WTC11 (cell line): Measurements from ENCODE around the gene ENTREP3. TPM values are rescaled to one million over a fixed set of nuclear protein-coding genes. Genes with fewer than 3 reads are reported as not detected.

Experiments
- ETV6 ChIP-seq: sonication (generic); formaldehyde crosslinking; IDR thresholded peaks from 2 replicates; pipeline ENCODE4 v1.8.1; 2022; ENCODE audit warnings: mild to moderate bottlenecking, missing genetic modification reagents
- FOXJ3 ChIP-seq: sonication (generic); formaldehyde crosslinking; IDR thresholded peaks from 2 replicates; pipeline ENCODE4 v1.9.0; 2021; ENCODE audit warnings: missing genetic modification reagents, mild to moderate bottlenecking, borderline replicate concordance
- FOXP1 ChIP-seq: sonication (generic); formaldehyde crosslinking; IDR thresholded peaks from 2 replicates; pipeline ENCODE4 v1.8.0; 2022; ENCODE audit warnings: missing genetic modification reagents, mild to moderate bottlenecking, moderate library complexity, borderline replicate concordance
- GTF2I ChIP-seq: fragments of 250-450 bp; sonication (Bioruptor Pico); conservative IDR thresholded peaks from 2 replicates; pipeline ENCODE4 v1.4.0; 2021; ENCODE audit warnings: mild to moderate bottlenecking
- IRF2 ChIP-seq: sonication (generic); formaldehyde crosslinking; IDR thresholded peaks from 2 replicates; pipeline ENCODE4 v1.8.0; 2022; ENCODE audit warnings: low read depth, missing genetic modification reagents, borderline replicate concordance
- KAT7 ChIP-seq: sonication (generic); formaldehyde crosslinking; IDR thresholded peaks from 2 replicates; pipeline ENCODE4 v1.8.1; 2023; ENCODE audit warnings: missing genetic modification reagents, mild to moderate bottlenecking, borderline replicate concordance
- RORB ChIP-seq: fragments of 250-450 bp; sonication (Bioruptor Pico); IDR thresholded peaks from 2 replicates; pipeline ENCODE4 v1.9.0; 2021; ENCODE audit warnings: mild to moderate bottlenecking
- SP1 ChIP-seq: sonication (generic); formaldehyde crosslinking; conservative IDR thresholded peaks from 2 replicates; pipeline ENCODE4 v1.8.1; 2022; ENCODE audit warnings: missing genetic modification reagents
- TP53 ChIP-seq: sonication (generic); formaldehyde crosslinking; IDR thresholded peaks from 2 replicates; pipeline ENCODE4 v1.8.1; 2023; ENCODE audit warnings: mild to moderate bottlenecking, missing genetic modification reagents
- ZNF121 ChIP-seq: sonication (generic); formaldehyde crosslinking; IDR thresholded peaks from 2 replicates; pipeline ENCODE4 v1.8.0; 2023; ENCODE audit warnings: missing genetic modification reagents
- ZNF138 ChIP-seq: sonication (generic); formaldehyde crosslinking; conservative IDR thresholded peaks from 2 replicates; pipeline ENCODE4 v1.8.1; 2022; ENCODE audit warnings: mild to moderate bottlenecking, moderate library complexity, missing genetic modification reagents
- ZNF219 ChIP-seq: sonication (generic); formaldehyde crosslinking; IDR thresholded peaks from 2 replicates; pipeline ENCODE4 v1.8.0; 2023; ENCODE audit warnings: missing genetic modification reagents, mild to moderate bottlenecking, borderline replicate concordance
- total RNA-seq: library from RNA; stranded (reverse); gene quantifications from 3 replicates; pipeline ENCODE4 v1.2.3, GENCODE V29; 2021
- TF ChIP-seq, protein P1 (sequence below): fragments of 250-450 bp; sonication (Bioruptor Pico); IDR thresholded peaks from 2 replicates; pipeline ENCODE4 v1.9.0; 2021; ENCODE audit warnings: mild to moderate bottlenecking, borderline replicate concordance
- TF ChIP-seq, protein P2 (sequence below): sonication (generic); formaldehyde crosslinking; IDR thresholded peaks from 2 replicates; pipeline ENCODE4 v1.8.1; 2023; ENCODE audit warnings: mild to moderate bottlenecking, missing genetic modification reagents, moderate library complexity
- TF ChIP-seq, protein P3 (sequence below): sonication (generic); formaldehyde crosslinking; IDR thresholded peaks from 2 replicates; pipeline ENCODE4 v1.8.0; 2022; ENCODE audit warnings: mild to moderate bottlenecking, missing genetic modification reagents
- TF ChIP-seq, protein P4 (sequence below): sonication (generic); formaldehyde crosslinking; IDR thresholded peaks from 2 replicates; pipeline ENCODE4 v1.8.1; 2023; ENCODE audit warnings: mild to moderate bottlenecking, missing genetic modification reagents
- TF ChIP-seq, protein P5 (sequence below): sonication (generic); formaldehyde crosslinking; IDR thresholded peaks from 2 replicates; pipeline ENCODE4 v1.8.1; 2023; ENCODE audit warnings: mild to moderate bottlenecking, missing genetic modification reagents, moderate library complexity
- TF ChIP-seq, protein P6 (sequence below): sonication (generic); formaldehyde crosslinking; IDR thresholded peaks from 2 replicates; pipeline ENCODE4 v1.8.1; 2023; ENCODE audit warnings: mild to moderate bottlenecking, missing genetic modification reagents
- TF ChIP-seq, protein P7 (sequence below): fragments of 250-450 bp; sonication (Bioruptor Pico); IDR thresholded peaks from 2 replicates; pipeline ENCODE4 v1.8.0; 2021; ENCODE audit warnings: mild to moderate bottlenecking
- TF ChIP-seq, protein P8 (sequence below): sonication (generic); formaldehyde crosslinking; IDR thresholded peaks from 2 replicates; pipeline ENCODE4 v1.8.0; 2022; ENCODE audit warnings: missing genetic modification reagents
- TF ChIP-seq, protein P9 (sequence below): sonication (generic); formaldehyde crosslinking; IDR thresholded peaks from 2 replicates; pipeline ENCODE4 v1.8.1; 2023; ENCODE audit warnings: mild to moderate bottlenecking, moderate library complexity, missing genetic modification reagents

The ENTREP3 gene
- total RNA-seq, 1 experiment from 2014 or later: 67.8 TPM

DNA sequence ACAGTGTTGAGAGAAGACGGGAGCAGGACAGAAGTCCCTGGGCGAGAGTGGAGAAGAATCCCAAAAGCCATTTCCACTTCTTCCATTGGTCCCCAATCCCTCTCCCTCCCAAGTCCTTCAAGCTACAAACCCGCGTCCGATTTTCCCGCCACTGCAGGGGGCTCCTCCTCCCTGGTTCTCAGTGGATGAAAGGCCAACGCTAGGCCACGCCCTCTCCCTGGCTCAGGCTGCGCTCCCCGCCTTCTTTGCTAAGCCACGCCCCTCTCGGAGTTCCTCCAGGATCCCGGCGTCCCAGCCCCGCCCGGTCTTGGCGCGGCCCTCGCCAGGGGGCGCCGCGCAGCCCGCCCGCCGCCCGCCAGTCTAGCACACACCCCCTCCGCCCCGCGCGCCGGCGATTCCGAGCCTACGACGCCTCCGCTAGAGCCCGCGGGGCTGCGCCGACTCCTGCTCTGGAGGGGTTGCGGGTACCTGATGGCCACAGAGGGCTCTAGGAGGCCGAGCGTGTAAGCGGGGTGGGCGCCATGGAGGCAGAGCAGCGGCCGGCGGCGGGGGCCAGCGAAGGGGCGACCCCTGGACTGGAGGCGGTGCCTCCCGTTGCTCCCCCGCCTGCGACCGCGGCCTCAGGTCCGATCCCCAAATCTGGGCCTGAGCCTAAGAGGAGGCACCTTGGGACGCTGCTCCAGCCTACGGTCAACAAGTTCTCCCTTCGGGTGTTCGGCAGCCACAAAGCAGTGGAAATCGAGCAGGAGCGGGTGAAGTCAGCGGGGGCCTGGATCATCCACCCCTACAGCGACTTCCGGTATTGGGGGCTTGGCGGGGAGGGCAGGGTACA lies 22.0 kb upstream of the ENTREP3 start, which contains the start of gene HCN3 (continued):
- TF ChIP-seq, protein P1, sequence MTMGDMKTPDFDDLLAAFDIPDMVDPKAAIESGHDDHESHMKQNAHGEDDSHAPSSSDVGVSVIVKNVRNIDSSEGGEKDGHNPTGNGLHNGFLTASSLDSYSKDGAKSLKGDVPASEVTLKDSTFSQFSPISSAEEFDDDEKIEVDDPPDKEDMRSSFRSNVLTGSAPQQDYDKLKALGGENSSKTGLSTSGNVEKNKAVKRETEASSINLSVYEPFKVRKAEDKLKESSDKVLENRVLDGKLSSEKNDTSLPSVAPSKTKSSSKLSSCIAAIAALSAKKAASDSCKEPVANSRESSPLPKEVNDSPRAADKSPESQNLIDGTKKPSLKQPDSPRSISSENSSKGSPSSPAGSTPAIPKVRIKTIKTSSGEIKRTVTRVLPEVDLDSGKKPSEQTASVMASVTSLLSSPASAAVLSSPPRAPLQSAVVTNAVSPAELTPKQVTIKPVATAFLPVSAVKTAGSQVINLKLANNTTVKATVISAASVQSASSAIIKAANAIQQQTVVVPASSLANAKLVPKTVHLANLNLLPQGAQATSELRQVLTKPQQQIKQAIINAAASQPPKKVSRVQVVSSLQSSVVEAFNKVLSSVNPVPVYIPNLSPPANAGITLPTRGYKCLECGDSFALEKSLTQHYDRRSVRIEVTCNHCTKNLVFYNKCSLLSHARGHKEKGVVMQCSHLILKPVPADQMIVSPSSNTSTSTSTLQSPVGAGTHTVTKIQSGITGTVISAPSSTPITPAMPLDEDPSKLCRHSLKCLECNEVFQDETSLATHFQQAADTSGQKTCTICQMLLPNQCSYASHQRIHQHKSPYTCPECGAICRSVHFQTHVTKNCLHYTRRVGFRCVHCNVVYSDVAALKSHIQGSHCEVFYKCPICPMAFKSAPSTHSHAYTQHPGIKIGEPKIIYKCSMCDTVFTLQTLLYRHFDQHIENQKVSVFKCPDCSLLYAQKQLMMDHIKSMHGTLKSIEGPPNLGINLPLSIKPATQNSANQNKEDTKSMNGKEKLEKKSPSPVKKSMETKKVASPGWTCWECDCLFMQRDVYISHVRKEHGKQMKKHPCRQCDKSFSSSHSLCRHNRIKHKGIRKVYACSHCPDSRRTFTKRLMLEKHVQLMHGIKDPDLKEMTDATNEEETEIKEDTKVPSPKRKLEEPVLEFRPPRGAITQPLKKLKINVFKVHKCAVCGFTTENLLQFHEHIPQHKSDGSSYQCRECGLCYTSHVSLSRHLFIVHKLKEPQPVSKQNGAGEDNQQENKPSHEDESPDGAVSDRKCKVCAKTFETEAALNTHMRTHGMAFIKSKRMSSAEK (CRISPR knock-in tag): no peak
- TF ChIP-seq, protein P2, sequence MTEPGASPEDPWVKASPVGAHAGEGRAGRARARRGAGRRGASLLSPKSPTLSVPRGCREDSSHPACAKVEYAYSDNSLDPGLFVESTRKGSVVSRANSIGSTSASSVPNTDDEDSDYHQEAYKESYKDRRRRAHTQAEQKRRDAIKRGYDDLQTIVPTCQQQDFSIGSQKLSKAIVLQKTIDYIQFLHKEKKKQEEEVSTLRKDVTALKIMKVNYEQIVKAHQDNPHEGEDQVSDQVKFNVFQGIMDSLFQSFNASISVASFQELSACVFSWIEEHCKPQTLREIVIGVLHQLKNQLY (CRISPR knock-in tag): no peak
- TF ChIP-seq ETV6 (CRISPR knock-in tag) (peak; percentile 54; the same call in 1 of the 2 replicates), KAT7 (CRISPR knock-in tag) (peak; percentile 32; the same call in 1 of the 2 replicates), ZNF121 (no peak), SP1 (CRISPR knock-in tag) (peak; percentile 84), FOXJ3 (no peak), TP53 (CRISPR knock-in tag) (peak; percentile 59; the same call in 1 of the 2 replicates), GTF2I (CRISPR knock-in tag) (no peak), IRF2 (CRISPR knock-in tag) (no peak), FOXP1 (CRISPR knock-in tag) (peak; percentile 22; the same call in 1 of the 2 replicates), ZNF138 (CRISPR knock-in tag) (no peak), RORB (no peak), ZNF219 (CRISPR knock-in tag) (no peak)
- TF ChIP-seq, protein P3, sequence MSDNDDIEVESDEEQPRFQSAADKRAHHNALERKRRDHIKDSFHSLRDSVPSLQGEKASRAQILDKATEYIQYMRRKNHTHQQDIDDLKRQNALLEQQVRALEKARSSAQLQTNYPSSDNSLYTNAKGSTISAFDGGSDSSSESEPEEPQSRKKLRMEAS (CRISPR knock-in tag): peak; percentile 82
- TF ChIP-seq, protein P4, sequence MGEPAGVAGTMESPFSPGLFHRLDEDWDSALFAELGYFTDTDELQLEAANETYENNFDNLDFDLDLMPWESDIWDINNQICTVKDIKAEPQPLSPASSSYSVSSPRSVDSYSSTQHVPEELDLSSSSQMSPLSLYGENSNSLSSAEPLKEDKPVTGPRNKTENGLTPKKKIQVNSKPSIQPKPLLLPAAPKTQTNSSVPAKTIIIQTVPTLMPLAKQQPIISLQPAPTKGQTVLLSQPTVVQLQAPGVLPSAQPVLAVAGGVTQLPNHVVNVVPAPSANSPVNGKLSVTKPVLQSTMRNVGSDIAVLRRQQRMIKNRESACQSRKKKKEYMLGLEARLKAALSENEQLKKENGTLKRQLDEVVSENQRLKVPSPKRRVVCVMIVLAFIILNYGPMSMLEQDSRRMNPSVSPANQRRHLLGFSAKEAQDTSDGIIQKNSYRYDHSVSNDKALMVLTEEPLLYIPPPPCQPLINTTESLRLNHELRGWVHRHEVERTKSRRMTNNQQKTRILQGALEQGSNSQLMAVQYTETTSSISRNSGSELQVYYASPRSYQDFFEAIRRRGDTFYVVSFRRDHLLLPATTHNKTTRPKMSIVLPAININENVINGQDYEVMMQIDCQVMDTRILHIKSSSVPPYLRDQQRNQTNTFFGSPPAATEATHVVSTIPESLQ: no peak
- TF ChIP-seq, protein P5, sequence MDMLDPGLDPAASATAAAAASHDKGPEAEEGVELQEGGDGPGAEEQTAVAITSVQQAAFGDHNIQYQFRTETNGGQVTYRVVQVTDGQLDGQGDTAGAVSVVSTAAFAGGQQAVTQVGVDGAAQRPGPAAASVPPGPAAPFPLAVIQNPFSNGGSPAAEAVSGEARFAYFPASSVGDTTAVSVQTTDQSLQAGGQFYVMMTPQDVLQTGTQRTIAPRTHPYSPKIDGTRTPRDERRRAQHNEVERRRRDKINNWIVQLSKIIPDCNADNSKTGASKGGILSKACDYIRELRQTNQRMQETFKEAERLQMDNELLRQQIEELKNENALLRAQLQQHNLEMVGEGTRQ (CRISPR knock-in tag): peak; percentile 14; the same call in 1 of the 2 replicates
- TF ChIP-seq, protein P6, sequence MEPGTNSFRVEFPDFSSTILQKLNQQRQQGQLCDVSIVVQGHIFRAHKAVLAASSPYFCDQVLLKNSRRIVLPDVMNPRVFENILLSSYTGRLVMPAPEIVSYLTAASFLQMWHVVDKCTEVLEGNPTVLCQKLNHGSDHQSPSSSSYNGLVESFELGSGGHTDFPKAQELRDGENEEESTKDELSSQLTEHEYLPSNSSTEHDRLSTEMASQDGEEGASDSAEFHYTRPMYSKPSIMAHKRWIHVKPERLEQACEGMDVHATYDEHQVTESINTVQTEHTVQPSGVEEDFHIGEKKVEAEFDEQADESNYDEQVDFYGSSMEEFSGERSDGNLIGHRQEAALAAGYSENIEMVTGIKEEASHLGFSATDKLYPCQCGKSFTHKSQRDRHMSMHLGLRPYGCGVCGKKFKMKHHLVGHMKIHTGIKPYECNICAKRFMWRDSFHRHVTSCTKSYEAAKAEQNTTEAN (CRISPR knock-in tag): no peak
- TF ChIP-seq, protein P7, sequence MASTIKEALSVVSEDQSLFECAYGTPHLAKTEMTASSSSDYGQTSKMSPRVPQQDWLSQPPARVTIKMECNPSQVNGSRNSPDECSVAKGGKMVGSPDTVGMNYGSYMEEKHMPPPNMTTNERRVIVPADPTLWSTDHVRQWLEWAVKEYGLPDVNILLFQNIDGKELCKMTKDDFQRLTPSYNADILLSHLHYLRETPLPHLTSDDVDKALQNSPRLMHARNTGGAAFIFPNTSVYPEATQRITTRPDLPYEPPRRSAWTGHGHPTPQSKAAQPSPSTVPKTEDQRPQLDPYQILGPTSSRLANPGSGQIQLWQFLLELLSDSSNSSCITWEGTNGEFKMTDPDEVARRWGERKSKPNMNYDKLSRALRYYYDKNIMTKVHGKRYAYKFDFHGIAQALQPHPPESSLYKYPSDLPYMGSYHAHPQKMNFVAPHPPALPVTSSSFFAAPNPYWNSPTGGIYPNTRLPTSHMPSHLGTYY (CRISPR knock-in tag): no peak
- TF ChIP-seq, protein P8, sequence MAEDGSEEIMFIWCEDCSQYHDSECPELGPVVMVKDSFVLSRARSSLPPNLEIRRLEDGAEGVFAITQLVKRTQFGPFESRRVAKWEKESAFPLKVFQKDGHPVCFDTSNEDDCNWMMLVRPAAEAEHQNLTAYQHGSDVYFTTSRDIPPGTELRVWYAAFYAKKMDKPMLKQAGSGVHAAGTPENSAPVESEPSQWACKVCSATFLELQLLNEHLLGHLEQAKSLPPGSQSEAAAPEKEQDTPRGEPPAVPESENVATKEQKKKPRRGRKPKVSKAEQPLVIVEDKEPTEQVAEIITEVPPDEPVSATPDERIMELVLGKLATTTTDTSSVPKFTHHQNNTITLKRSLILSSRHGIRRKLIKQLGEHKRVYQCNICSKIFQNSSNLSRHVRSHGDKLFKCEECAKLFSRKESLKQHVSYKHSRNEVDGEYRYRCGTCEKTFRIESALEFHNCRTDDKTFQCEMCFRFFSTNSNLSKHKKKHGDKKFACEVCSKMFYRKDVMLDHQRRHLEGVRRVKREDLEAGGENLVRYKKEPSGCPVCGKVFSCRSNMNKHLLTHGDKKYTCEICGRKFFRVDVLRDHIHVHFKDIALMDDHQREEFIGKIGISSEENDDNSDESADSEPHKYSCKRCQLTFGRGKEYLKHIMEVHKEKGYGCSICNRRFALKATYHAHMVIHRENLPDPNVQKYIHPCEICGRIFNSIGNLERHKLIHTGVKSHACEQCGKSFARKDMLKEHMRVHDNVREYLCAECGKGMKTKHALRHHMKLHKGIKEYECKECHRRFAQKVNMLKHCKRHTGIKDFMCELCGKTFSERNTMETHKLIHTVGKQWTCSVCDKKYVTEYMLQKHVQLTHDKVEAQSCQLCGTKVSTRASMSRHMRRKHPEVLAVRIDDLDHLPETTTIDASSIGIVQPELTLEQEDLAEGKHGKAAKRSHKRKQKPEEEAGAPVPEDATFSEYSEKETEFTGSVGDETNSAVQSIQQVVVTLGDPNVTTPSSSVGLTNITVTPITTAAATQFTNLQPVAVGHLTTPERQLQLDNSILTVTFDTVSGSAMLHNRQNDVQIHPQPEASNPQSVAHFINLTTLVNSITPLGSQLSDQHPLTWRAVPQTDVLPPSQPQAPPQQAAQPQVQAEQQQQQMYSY (CRISPR knock-in tag): peak; percentile 84
- TF ChIP-seq, protein P9, sequence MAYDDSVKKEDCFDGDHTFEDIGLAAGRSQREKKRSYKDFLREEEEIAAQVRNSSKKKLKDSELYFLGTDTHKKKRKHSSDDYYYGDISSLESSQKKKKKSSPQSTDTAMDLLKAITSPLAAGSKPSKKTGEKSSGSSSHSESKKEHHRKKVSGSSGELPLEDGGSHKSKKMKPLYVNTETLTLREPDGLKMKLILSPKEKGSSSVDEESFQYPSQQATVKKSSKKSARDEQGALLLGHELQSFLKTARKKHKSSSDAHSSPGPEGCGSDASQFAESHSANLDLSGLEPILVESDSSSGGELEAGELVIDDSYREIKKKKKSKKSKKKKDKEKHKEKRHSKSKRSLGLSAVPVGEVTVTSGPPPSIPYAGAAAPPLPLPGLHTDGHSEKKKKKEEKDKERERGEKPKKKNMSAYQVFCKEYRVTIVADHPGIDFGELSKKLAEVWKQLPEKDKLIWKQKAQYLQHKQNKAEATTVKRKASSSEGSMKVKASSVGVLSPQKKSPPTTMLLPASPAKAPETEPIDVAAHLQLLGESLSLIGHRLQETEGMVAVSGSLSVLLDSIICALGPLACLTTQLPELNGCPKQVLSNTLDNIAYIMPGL (CRISPR knock-in tag): peak; percentile 84; the same call in 1 of the 2 replicates
